ENCODE measurements around the gene KIF3B. TPM values are rescaled to one million over a fixed set of nuclear protein-coding genes. Genes with fewer than 3 reads are reported as not detected.
"Not testable (repeated sequence)": the region's sequence is repeated elsewhere in the genome, so short reads cannot be mapped to it uniquely, and the experiment has no call there.

KIF3B gene
- polyA plus RNA-seq, 3 donors: 47.1 to 49.1 (median 47.9) TPM

- DNase-seq (ENCODE audit: low read depth in 3 of 3, low spot score in 2 of 3): not testable (repeated sequence)
Measured at GRCh38 chr20:32380037-32380436, 102.6 kb downstream of the KIF3B start.

- DNase-seq (ENCODE audit: low read depth in 3 of 3, low spot score in 2 of 3): no peak
Measured at GRCh38 chr20:32380745-32381144, 103.3 kb downstream of the KIF3B start.

- DNase-seq (ENCODE audit: low read depth in 3 of 3, low spot score in 2 of 3): no peak
Measured at GRCh38 chr20:32382102-32382950, 104.9 kb downstream of the KIF3B start.

- not testable (repeated sequence) for DNase-seq (ENCODE audit: low read depth in 3 of 3, low spot score in 2 of 3)
Measured at GRCh38 chr20:32383441-32383840, 106.0 kb downstream of the KIF3B start.

Other genes starting within 250 kb of the KIF3B start
- gene HCK, start 225.4 kb upstream of the KIF3B start, polyA plus RNA-seq (ENCODE audit: insufficient read length in 3 of 3): 1 to 10 TPM; 2.2 to 3.3 (median 2.6) TPM
- 10 to 100 TPM; 65.3 to 68.8 (median 68.7) TPM for gene TM9SF4, start 167.9 kb upstream of the KIF3B start, polyA plus RNA-seq (ENCODE audit: insufficient read length in 3 of 3)
- gene PLAGL2, start 69.9 kb upstream of the KIF3B start, polyA plus RNA-seq (ENCODE audit: insufficient read length in 3 of 3): 10 to 100 TPM; 19.2 to 21.5 (median 19.4) TPM
- gene POFUT1, start 69.8 kb upstream of the KIF3B start, polyA plus RNA-seq (ENCODE audit: insufficient read length in 3 of 3): 10 to 100 TPM; 42.7 to 44.7 (median 43.0) TPM
- gene ASXL1, start 80.7 kb downstream of the KIF3B start, polyA plus RNA-seq (ENCODE audit: insufficient read length in 3 of 3): 10 to 100 TPM; 55.8 to 58.9 (median 58.6) TPM

Data from right renal cortex interstitium (tissue), 3 donors.